ENCODE measurements around the gene STIMATE.

Gene STIMATE

DNA sequence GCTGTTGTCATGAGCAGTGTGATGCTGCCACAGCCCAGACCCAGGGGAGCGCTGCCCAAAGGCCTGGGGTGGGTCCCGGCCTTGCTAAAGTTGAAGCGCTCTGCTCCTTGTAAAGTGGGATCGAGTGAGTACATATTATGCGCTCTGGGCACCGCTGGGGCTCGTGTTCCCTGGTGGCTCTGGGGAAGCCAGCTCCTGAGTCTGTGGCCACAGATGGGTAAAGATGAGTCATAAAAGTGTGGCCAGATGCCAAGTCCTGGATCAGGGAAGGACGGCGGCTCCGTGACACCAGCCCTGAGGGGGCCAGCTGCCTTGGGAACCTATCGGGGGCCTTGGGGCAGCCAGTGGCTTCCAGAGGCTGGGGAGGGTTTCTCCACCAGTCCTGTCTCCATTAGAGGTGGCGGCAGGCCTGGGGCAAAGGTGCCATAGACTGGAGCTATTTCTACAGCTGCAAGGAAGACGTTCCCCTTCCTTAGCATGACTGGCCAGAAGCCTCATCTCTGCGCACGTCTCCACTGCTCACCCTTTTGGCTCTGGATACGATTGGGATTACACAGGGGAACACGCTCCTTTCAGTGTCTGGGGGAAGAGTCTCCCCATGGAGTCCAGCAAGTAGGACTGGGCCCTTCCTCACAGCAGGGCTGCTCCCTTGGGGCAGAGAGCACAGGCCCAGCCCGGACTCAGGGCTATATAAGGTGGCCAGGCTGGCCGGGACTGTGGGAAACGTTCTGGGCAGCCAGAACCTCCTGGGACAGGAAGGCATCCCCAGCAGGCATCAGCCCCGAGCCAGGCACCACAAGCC, 65.6 kb downstream of the STIMATE start:
- no peaks in the 10 kb centered on the region for H4K20me1 ChIP-seq (ENCODE audit: insufficient read depth, low read length)
- no peaks in the 10 kb centered on the region for H3K36me3 ChIP-seq (ENCODE audit: insufficient read depth, low read length)
- no peaks in the 10 kb centered on the region for H3F3A ChIP-seq (ENCODE audit: insufficient read depth, low read length)
- H2AFZ ChIP-seq (ENCODE audit: low read length), result no peak overlapping the region
- H3K4me3 ChIP-seq (ENCODE audit: low read depth, low read length, poor library complexity, severe bottlenecking), result no peak overlapping the region
- H3K9ac ChIP-seq (ENCODE audit: low read length), result no peak overlapping the region
- TF ChIP-seq EZH2 (IDR thresholded peaks at IDR 0.05; ENCODE audit: borderline replicate concordance, low read length) (no peak), CTCF (IDR thresholded peaks at IDR 0.05; ENCODE audit: low read length) (no peak)
- no peak overlapping the region for H3K4me2 ChIP-seq (ENCODE audit: low read length)
- no peaks in the 10 kb centered on the region for H3K4me1 ChIP-seq (ENCODE audit: insufficient read depth, low read length, severe bottlenecking)
- no peaks in the 10 kb centered on the region for H3K27me3 ChIP-seq (ENCODE audit: insufficient read depth, low read length)
- no peak overlapping the region for H3K27ac ChIP-seq (ENCODE audit: low read depth, low read length, poor library complexity, severe bottlenecking)
- no peaks in the 10 kb centered on the region for H3K9me2 ChIP-seq (ENCODE audit: low read depth, low read length)
- H3K9me3 ChIP-seq (ENCODE audit: low read length), result no peaks in the 10 kb centered on the region
- H3K79me2 ChIP-seq (ENCODE audit: insufficient read depth, low read length), result no peaks in the 10 kb centered on the region

GRCh38 chr3:52830535-52831258, 66.7 kb downstream of the STIMATE start, which contains the start of gene ITIH4:
Gene ITIH4 (minus strand): TSS chr3:52830672. CDS start chr3:52830642, 30 bp downstream.
- Histone ChIP-seq H4K20me1 (ENCODE audit: insufficient read depth, low read length) (no peaks in the 10 kb centered on the region), H3K36me3 (ENCODE audit: insufficient read depth, low read length) (no peaks in the 10 kb centered on the region), H3K9ac (ENCODE audit: low read length) (no peak within 1 kb of the TSS), H3K4me1 (ENCODE audit: insufficient read depth, low read length, severe bottlenecking) (no peaks in the 10 kb centered on the region), H3K4me2 (ENCODE audit: low read length) (no peak within 1 kb of the TSS), H3K9me2 (ENCODE audit: low read depth, low read length) (no peaks in the 10 kb centered on the region), H3K27ac (ENCODE audit: low read depth, low read length, poor library complexity, severe bottlenecking) (no peak within 1 kb of the TSS), H2AFZ (ENCODE audit: low read length) (no peak within 1 kb of the TSS), H3K4me3 (ENCODE audit: low read depth, low read length, poor library complexity, severe bottlenecking) (no peak within 1 kb of the TSS), H3F3A (ENCODE audit: insufficient read depth, low read length) (no peaks in the 10 kb centered on the region), H3K9me3 (ENCODE audit: low read length) (no peaks in the 10 kb centered on the region), H3K79me2 (ENCODE audit: insufficient read depth, low read length) (no peaks in the 10 kb centered on the region), H3K27me3 (ENCODE audit: insufficient read depth, low read length) (no peaks in the 10 kb centered on the region)
- TF ChIP-seq CTCF (IDR thresholded peaks at IDR 0.05; ENCODE audit: low read length) (no peak), EZH2 (IDR thresholded peaks at IDR 0.05; ENCODE audit: borderline replicate concordance, low read length) (no peak)

DNA sequence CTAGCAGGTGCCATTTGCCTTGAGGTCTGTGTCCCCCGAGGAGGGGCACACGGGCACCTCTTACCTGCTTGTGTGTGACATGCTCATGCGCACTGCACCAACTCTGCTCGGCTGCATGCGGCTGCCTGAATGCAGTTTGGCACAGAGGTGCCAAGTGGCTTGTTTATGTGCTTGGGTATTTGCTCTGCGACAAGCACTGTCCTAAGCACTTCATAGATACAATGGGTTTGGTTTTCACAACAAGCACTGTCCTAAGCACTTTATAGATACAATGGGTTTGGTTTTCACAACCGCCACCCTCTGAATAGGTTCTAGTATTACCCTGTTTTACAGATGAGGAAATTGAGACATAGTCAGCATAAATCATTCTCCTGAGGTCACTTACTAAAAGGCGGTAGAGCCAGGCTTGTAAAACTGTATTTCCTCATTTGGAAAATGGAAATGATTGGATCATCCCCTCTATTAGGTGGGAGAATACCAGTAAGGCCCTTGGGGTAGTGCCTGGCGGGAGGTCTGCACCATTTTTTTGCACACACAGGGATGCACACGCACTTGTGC, 67.4 kb downstream of the STIMATE start:
- Histone ChIP-seq H3K4me3 (ENCODE audit: low read depth, low read length, poor library complexity, severe bottlenecking) (no peak overlapping the region), H3K36me3 (ENCODE audit: insufficient read depth, low read length) (no peaks in the 10 kb centered on the region), H3K9ac (ENCODE audit: low read length) (no peak overlapping the region), H3K27me3 (ENCODE audit: insufficient read depth, low read length) (no peaks in the 10 kb centered on the region), H3K9me3 (ENCODE audit: low read length) (no peaks in the 10 kb centered on the region), H4K20me1 (ENCODE audit: insufficient read depth, low read length) (no peaks in the 10 kb centered on the region), H3K4me1 (ENCODE audit: insufficient read depth, low read length, severe bottlenecking) (no peaks in the 10 kb centered on the region), H3K9me2 (ENCODE audit: low read depth, low read length) (no peaks in the 10 kb centered on the region), H3K4me2 (ENCODE audit: low read length) (no peak overlapping the region), H2AFZ (ENCODE audit: low read length) (no peak overlapping the region), H3K27ac (ENCODE audit: low read depth, low read length, poor library complexity, severe bottlenecking) (no peak overlapping the region), H3K79me2 (ENCODE audit: insufficient read depth, low read length) (no peaks in the 10 kb centered on the region), H3F3A (ENCODE audit: insufficient read depth, low read length) (no peaks in the 10 kb centered on the region)
- TF ChIP-seq EZH2 (IDR thresholded peaks at IDR 0.05; ENCODE audit: borderline replicate concordance, low read length) (no peak), CTCF (IDR thresholded peaks at IDR 0.05; ENCODE audit: low read length) (no peak)
